Measurements from ENCODE around the gene CNGA4. TPM values are rescaled to one million over a fixed set of nuclear protein-coding genes. Genes with fewer than 3 reads are reported as not detected.
"Not testable (repeated sequence)": the region's sequence is repeated elsewhere in the genome, so short reads cannot be mapped to it uniquely, and the experiment has no call there.

CNGA4 gene
- total and polyA plus RNA-seq, 7 donors = 0.03 to 0.21 TPM; not detected in 5

DNA sequence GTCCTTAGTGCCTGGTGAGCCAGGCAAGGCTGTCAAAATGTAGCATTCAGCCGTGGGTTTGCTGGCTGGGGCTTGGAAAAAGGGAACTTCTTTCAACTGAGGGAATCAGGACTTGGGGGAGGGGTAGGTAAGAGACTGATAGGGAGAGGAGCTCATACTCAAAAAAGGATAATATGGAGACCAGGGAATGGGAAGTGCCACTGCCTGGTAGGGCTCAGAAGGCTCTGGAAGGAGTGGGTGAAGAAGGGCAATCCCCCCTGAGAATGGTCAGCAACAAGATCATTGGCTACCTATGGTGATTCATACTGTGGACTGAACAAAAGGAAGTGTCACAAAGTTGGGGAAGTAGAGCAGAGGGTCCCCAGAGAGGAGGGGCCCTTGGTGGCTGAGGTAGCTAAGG lies 1.9 kb downstream of the CNGA4 start:
- Histone ChIP-seq H3K4me1 (peaks cover 2% of the 10 kb centered on the region), H3K4me3 (no peak overlapping the region), H3K27ac (no peak overlapping the region), H3K9me3 (no peaks in the 10 kb centered on the region), H3K36me3 (ENCODE audit: insufficient read depth in 1 of 2, low read depth in 1 of 2) (no peaks in the 10 kb centered on the region), H3K27me3 (ENCODE audit: insufficient read depth in 3 of 3, low read length in 2 of 3) (no peaks in the 10 kb centered on the region)
- intact Hi-C loops (cut with DNase I) = no loop called here
- DNase-seq (no peak), ATAC-seq (no peak)
- TF ChIP-seq, protein P1, sequence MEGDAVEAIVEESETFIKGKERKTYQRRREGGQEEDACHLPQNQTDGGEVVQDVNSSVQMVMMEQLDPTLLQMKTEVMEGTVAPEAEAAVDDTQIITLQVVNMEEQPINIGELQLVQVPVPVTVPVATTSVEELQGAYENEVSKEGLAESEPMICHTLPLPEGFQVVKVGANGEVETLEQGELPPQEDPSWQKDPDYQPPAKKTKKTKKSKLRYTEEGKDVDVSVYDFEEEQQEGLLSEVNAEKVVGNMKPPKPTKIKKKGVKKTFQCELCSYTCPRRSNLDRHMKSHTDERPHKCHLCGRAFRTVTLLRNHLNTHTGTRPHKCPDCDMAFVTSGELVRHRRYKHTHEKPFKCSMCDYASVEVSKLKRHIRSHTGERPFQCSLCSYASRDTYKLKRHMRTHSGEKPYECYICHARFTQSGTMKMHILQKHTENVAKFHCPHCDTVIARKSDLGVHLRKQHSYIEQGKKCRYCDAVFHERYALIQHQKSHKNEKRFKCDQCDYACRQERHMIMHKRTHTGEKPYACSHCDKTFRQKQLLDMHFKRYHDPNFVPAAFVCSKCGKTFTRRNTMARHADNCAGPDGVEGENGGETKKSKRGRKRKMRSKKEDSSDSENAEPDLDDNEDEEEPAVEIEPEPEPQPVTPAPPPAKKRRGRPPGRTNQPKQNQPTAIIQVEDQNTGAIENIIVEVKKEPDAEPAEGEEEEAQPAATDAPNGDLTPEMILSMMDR (IDR thresholded peaks at IDR 0.05) = no peak
- WGBS, 3 donors = 64 to 77% (median 65%) methylated on average over 1 of the region's 1 CpG

DNA sequence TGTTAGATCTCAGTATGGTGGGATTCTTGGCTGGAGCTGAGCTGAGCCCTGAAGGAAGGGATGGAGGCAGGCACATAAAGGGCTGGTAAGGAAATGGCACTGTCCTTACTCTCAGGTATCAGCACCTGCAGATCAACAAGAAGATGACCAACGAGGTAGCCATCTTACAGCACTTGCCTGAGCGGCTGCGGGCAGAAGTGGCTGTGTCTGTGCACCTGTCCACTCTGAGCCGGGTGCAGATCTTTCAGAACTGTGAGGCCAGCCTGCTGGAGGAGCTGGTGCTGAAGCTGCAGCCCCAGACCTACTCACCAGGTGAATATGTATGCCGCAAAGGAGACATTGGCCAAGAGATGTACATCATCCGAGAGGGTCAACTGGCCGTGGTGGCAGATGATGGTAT lies 2.4 kb downstream of the CNGA4 start:
- DNase-seq = no peak
- no peaks in the 10 kb centered on the region for H3K9me3 ChIP-seq
- no peak overlapping the region for H3K4me3 ChIP-seq
- 90 to 91% (median 90%) methylated on average over 7 of the region's 7 CpGs for WGBS, 3 donors
- intact Hi-C loops (cut with DNase I) = no loop called here
- H3K27me3 ChIP-seq (ENCODE audit: insufficient read depth in 3 of 3, low read length in 2 of 3) = no peaks in the 10 kb centered on the region
- no peak overlapping the region for H3K27ac ChIP-seq
- H3K36me3 ChIP-seq (ENCODE audit: insufficient read depth in 1 of 2, low read depth in 1 of 2) = no peaks in the 10 kb centered on the region
- TF ChIP-seq, protein P1 (IDR thresholded peaks at IDR 0.05) = no peak
- H3K4me1 ChIP-seq = no peaks in the 10 kb centered on the region
- no peak for ATAC-seq

GRCh38 chr11:6245536-6245935 lies 6.6 kb downstream of the CNGA4 start:
- H3K4me3 ChIP-seq = no peak overlapping the region
- intact Hi-C loops (cut with DNase I) = no loop called here
- WGBS, 3 donors = 93 to 94% (median 94%) methylated on average over 2 of the region's 2 CpGs

DNA sequence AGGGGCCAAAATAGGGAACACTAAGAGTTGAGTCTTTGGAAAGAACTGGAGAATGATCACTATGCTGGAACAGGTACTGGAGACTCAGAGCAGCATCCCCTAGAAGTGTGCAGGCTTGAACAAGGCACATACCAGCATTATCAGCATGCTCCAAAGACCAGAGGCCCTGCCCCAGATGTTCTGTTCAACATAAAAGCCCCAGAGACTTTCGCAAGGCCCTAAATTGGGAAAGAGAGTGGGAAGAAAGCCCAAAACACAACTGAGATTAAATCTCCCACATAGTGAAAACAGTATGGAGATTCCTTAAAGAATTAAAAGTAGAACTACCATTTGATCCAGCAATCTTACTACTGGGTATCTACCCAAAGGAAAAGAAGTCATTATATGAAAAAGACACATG lies 9.4 kb downstream of the CNGA4 start:
- no peaks in the 10 kb centered on the region for H3K27me3 ChIP-seq (ENCODE audit: insufficient read depth in 3 of 3, low read length in 2 of 3)
- no peaks in the 10 kb centered on the region for H3K9me3 ChIP-seq
- TF ChIP-seq, protein P1 (IDR thresholded peaks at IDR 0.05) = no peak
- intact Hi-C loops (cut with DNase I) = no loop called here
- no peaks in the 10 kb centered on the region for H3K36me3 ChIP-seq (ENCODE audit: insufficient read depth in 1 of 2, low read depth in 1 of 2)
- WGBS, 3 donors = 81 to 91% (median 84%) methylated on average over 1 of the region's 1 CpG
- ATAC-seq = no peak
- DNase-seq = no peak
- H3K4me3 ChIP-seq = no peak overlapping the region
- no peaks in the 10 kb centered on the region for H3K4me1 ChIP-seq
- H3K27ac ChIP-seq = no peak overlapping the region

More at GRCh38 chr11:6245536-6245935, 6.6 kb downstream of the CNGA4 start:
- no peak for ATAC-seq
- Histone ChIP-seq H3K4me1 (no peaks in the 10 kb centered on the region), H3K9me3 (no peaks in the 10 kb centered on the region), H3K36me3 (ENCODE audit: insufficient read depth in 1 of 2, low read depth in 1 of 2) (no peaks in the 10 kb centered on the region), H3K27me3 (ENCODE audit: insufficient read depth in 3 of 3, low read length in 2 of 3) (no peaks in the 10 kb centered on the region), H3K27ac (no peak overlapping the region)
- DNase-seq = no peak
- TF ChIP-seq, protein P1 (IDR thresholded peaks at IDR 0.05) = no peak

GRCh38 chr11:6248897-6249296 lies 10.0 kb downstream of the CNGA4 start:
- H3K4me1 ChIP-seq; H3K27ac ChIP-seq; H3K9me3 ChIP-seq; H3K4me3 ChIP-seq; DNase-seq; H3K27me3 ChIP-seq (ENCODE audit: insufficient read depth in 3 of 3, low read length in 2 of 3); intact Hi-C loops (cut with DNase I); ATAC-seq; H3K36me3 ChIP-seq (ENCODE audit: insufficient read depth in 1 of 2, low read depth in 1 of 2): not testable (repeated sequence)
- 74 to 93% (median 92%) methylated on average over 3 of the region's 3 CpGs for WGBS, 3 donors

Data from psoas muscle (tissue), 8 donors.